M059J (cell line): ENCODE data around the gene ENPP3. TPM values are rescaled to one million over a fixed set of nuclear protein-coding genes. Genes with fewer than 3 reads are reported as not detected.
A peak's percentile ranks its signal among the peaks of the same experiment; 100 is the strongest.

Source experiments
- DNase-seq: peaks from one replicate; pipeline ENCODE4 v3.0.0-alpha.2; 2012; ENCODE audit warnings: low read depth
- total RNA-seq: library from RNA; depleted of rRNA; stranded (reverse); fragments of >200 nt; shearing (Covaris generic); gene quantifications from 2 replicates; pipeline ENCODE4 v1.2.3, GENCODE V29; 2014

Gene ENPP3
- total RNA-seq, 1 experiment from 2014 or later: 0.02 TPM

GRCh38 chr6:131642987-131643611, 6.0 kb downstream of the ENPP3 start:
- DNase-seq: peak; percentile 44

GRCh38 chr6:131643855-131644460, 6.9 kb downstream of the ENPP3 start:
- DNase-seq: no peak

- DNase-seq: no peak
Observed at GRCh38 chr6:131644921-131645320, 7.8 kb downstream of the ENPP3 start.

- DNase-seq: no peak
Observed at GRCh38 chr6:131645846-131646245, 8.7 kb downstream of the ENPP3 start.

GRCh38 chr6:131646249-131646670, 9.2 kb downstream of the ENPP3 start:
- no peak for DNase-seq

- DNase-seq: no peak
Observed at GRCh38 chr6:131651782-131652181, 14.7 kb downstream of the ENPP3 start.

GRCh38 chr6:131652472-131652871, 15.4 kb downstream of the ENPP3 start:
- DNase-seq: peak; percentile 78

- DNase-seq: peak; percentile 77
Observed at GRCh38 chr6:131654326-131654725, 17.2 kb downstream of the ENPP3 start.

- peak; percentile 11 for DNase-seq
Observed at GRCh38 chr6:131655387-131655786, 18.3 kb downstream of the ENPP3 start.

GRCh38 chr6:131655951-131656350, 18.8 kb downstream of the ENPP3 start:
- DNase-seq: no peak

- DNase-seq: no peak
Observed at GRCh38 chr6:131656667-131657066, 19.6 kb downstream of the ENPP3 start.

GRCh38 chr6:131657222-131657621, 20.1 kb downstream of the ENPP3 start:
- DNase-seq: no peak

GRCh38 chr6:131657630-131658111, 20.6 kb downstream of the ENPP3 start:
- peak; percentile 92 for DNase-seq

GRCh38 chr6:131658287-131658686, 21.2 kb downstream of the ENPP3 start:
- no peak for DNase-seq

GRCh38 chr6:131660195-131660594, 23.1 kb downstream of the ENPP3 start:
- DNase-seq: peak; percentile 83

GRCh38 chr6:131663578-131664165, 26.6 kb downstream of the ENPP3 start:
- DNase-seq: no peak

GRCh38 chr6:131669891-131670290, 32.8 kb downstream of the ENPP3 start:
- DNase-seq: no peak

- DNase-seq: no peak
Observed at GRCh38 chr6:131673184-131673583, 36.1 kb downstream of the ENPP3 start.

GRCh38 chr6:131678442-131678841, 41.3 kb downstream of the ENPP3 start:
- DNase-seq: no peak

GRCh38 chr6:131680868-131681267, 43.8 kb downstream of the ENPP3 start:
- DNase-seq: no peak

GRCh38 chr6:131681585-131681984, 44.5 kb downstream of the ENPP3 start:
- DNase-seq: no peak

- peak; percentile 25 for DNase-seq
Observed at GRCh38 chr6:131682442-131682841, 45.3 kb downstream of the ENPP3 start.

- DNase-seq: no peak
Observed at GRCh38 chr6:131683479-131683878, 46.4 kb downstream of the ENPP3 start.
